Liver (tissue), 9 donors: ENCODE results near the gene LCE1E. TPM values are rescaled to one million over a fixed set of nuclear protein-coding genes. Genes with fewer than 3 reads are reported as not detected.

Experiments
- DNase-seq: peaks from one replicate; pipeline ENCODE4 v3.0.0-alpha.2; 2017; ENCODE audit warnings: low spot score
- H3K27ac ChIP-seq, 2 donors: one replicate each; pipeline ENCODE4 v1.7.0; 2013; ENCODE audit warnings: inconsistent platforms in 2 of 2, low read length in 2 of 2, control low read depth in 1 of 2, low read depth in 1 of 2, mild to moderate bottlenecking in 1 of 2
- H3K27me3 ChIP-seq, 4 donors: one replicate each; pipeline versions ENCODE4 v1.6.1 to v1.7.0; 2013; ENCODE audit warnings: low read length in 3 of 4, inconsistent platforms in 1 of 4, mild to moderate bottlenecking in 1 of 4, moderate library complexity in 1 of 4; ENCODE audit not compliant: control insufficient read depth in 4 of 4, insufficient read depth in 4 of 4
- H3K36me3 ChIP-seq, 4 donors: one replicate each; pipeline versions ENCODE4 v1.6.1 to v1.7.0; 2013; ENCODE audit warnings: low read length in 3 of 4, mild to moderate bottlenecking in 3 of 4, low read depth in 1 of 4, moderate library complexity in 1 of 4; ENCODE audit not compliant: control insufficient read depth in 4 of 4, insufficient read depth in 3 of 4
- H3K4me1 ChIP-seq, 4 donors: one replicate each; pipeline versions ENCODE4 v1.6.1 to v1.7.0; 2013; ENCODE audit warnings: low read length in 3 of 4, mild to moderate bottlenecking in 3 of 4, moderate library complexity in 1 of 4; ENCODE audit not compliant: control insufficient read depth in 4 of 4, insufficient read depth in 4 of 4
- H3K4me3 ChIP-seq, 3 donors: one replicate each; pipeline versions ENCODE4 v1.6.1 to v1.7.0; 2013; ENCODE audit warnings: low read length in 3 of 3, control low read depth in 1 of 3, low read depth in 1 of 3, mild to moderate bottlenecking in 1 of 3
- H3K9ac ChIP-seq, 2 donors: one replicate each; pipeline ENCODE4 v1.7.0; 2013; ENCODE audit warnings: low read length in 2 of 2, mild to moderate bottlenecking in 2 of 2, moderate library complexity in 2 of 2, control low read depth in 1 of 2, low read depth in 1 of 2
- H3K9me3 ChIP-seq, 4 donors: one replicate each; pipeline versions ENCODE4 v1.6.1 to v1.7.0; 2013; ENCODE audit warnings: low read length in 3 of 4; ENCODE audit not compliant: control insufficient read depth in 4 of 4
- EGR1 ChIP-seq, 2 donors: IDR thresholded peaks; 2 replicates each; pipeline ENCODE4 v1.6.1; 2016 to 2018; ENCODE audit warnings: antibody characterized with exemption in 2 of 2, low read depth in 2 of 2
- FOXA1 ChIP-seq: IDR thresholded peaks from 2 replicates; pipeline ENCODE4 v1.6.1; 2016; ENCODE audit warnings: antibody characterized with exemption
- FOXA2 ChIP-seq: IDR thresholded peaks from 2 replicates; pipeline ENCODE4 v1.6.1; 2016; ENCODE audit warnings: antibody characterized with exemption
- GABPA ChIP-seq, 2 donors: IDR thresholded peaks in 1 of 2; conservative IDR thresholded peaks in 1 of 2; 2 replicates each; pipeline ENCODE4 v1.6.1; 2016; ENCODE audit warnings: antibody characterized with exemption in 2 of 2, mild to moderate bottlenecking in 1 of 2, moderate library complexity in 1 of 2
- HNF4A ChIP-seq, 2 donors: conservative IDR thresholded peaks; 2 replicates each; pipeline ENCODE4 v1.6.1; 2016; ENCODE audit warnings: antibody characterized with exemption in 2 of 2, mild to moderate bottlenecking in 2 of 2
- HNF4G ChIP-seq: IDR thresholded peaks from 2 replicates; pipeline ENCODE4 v1.6.1; 2016; ENCODE audit warnings: antibody characterized with exemption
- JUND ChIP-seq, 2 donors: IDR thresholded peaks; 2 replicates each; pipeline ENCODE4 v1.6.1; 2016; ENCODE audit warnings: antibody characterized with exemption in 2 of 2
- NR2F2 ChIP-seq: IDR thresholded peaks from 2 replicates; pipeline ENCODE4 v1.6.1; 2016; ENCODE audit warnings: antibody characterized with exemption
- RAD21 ChIP-seq, 2 donors: IDR thresholded peaks; 2 replicates each; pipeline ENCODE4 v1.6.1; 2016; ENCODE audit warnings: antibody characterized with exemption in 2 of 2, mild to moderate bottlenecking in 2 of 2
- RXRA ChIP-seq, 2 donors: IDR thresholded peaks; 2 replicates each; pipeline ENCODE4 v1.6.1; 2017 to 2018; ENCODE audit warnings: antibody characterized with exemption in 2 of 2, mild to moderate bottlenecking in 1 of 2
- SP1 ChIP-seq: IDR thresholded peaks from 2 replicates; pipeline ENCODE4 v1.6.1; 2018; ENCODE audit warnings: antibody characterized with exemption, mild to moderate bottlenecking
- TAF1 ChIP-seq: conservative IDR thresholded peaks from 2 replicates; pipeline ENCODE4 v1.6.1; 2016; ENCODE audit warnings: antibody characterized with exemption, mild to moderate bottlenecking
- YY1 ChIP-seq: IDR thresholded peaks from 2 replicates; pipeline ENCODE4 v1.6.1; 2016; ENCODE audit warnings: antibody characterized with exemption, mild to moderate bottlenecking
- WGBS: extraction: QIAGEN DNeasy Blood & Tissue Kit; methylation state at CpG from one replicate; pipeline ENCODE4 v1.1.7; 2013; 5-methylcytosine and 5-hydroxymethylcytosine counted together
- polyA plus RNA-seq, 2 donors: library from polyadenylated mRNA; stranded (reverse) in 1 of 2; unstranded in 1 of 2; fragments of 200-250 nt in 1 of 2; fragments of >200 nt in 1 of 2; fragmentation: Nextera tagmentation in 1 of 2; extraction: Ambion mirVana in 1 of 2; gene quantifications; one replicate each; pipeline versions ENCODE4 v1.2.1 to v1.2.3, GENCODE V29; 2013 to 2015
- total RNA-seq, 2 donors: library from RNA; depleted of rRNA; stranded (reverse); fragments of >200 nt; gene quantifications; one replicate each; pipeline ENCODE4 v1.2.3, GENCODE V29; 2014
- TF ChIP-seq, protein P1 (sequence below): IDR thresholded peaks from 2 replicates; pipeline ENCODE4 v1.6.1; 2016; ENCODE audit warnings: antibody characterized with exemption
- TF ChIP-seq, protein P2 (sequence below): fragments of 150-350 bp; IDR thresholded peaks from 2 replicates; pipeline ENCODE4 v1.5.1; 2017; ENCODE audit warnings: improper control_type of control experiment, low read depth, low read length; ENCODE audit not compliant: missing input control
- TF ChIP-seq, protein P3 (sequence below): IDR thresholded peaks from 2 replicates; pipeline ENCODE4 v1.6.1; 2016; ENCODE audit warnings: antibody characterized with exemption
- donor health status: healthy.
- donor health status: healthy.
- donor health status: healthy.
- donor health status: healthy.
- donor health status: healthy.

The LCE1E gene
- total and polyA plus RNA-seq, 4 donors: not detected

DNA sequence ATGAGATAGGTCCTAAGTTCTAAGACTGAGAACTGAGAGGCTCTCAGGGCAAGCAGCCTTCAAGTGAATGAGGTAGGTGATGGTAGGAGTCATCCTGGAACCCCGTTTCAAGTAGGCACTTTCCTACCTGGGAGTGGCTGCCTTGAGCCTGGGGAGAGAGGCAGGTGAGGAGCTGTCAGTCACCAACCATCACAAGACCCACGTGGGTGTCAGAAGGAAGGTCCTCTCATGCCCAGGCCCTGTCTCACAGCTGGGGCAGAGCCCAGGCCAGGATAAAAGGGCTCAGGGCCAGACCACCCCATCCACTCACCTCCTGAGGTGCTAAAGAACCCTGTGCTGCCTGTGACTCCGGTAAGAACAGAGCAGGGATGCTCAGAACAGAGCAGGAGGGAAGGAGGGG lies 10.4 kb downstream of the LCE1E start, which contains the start of gene LCE1D:
LCE1D (plus strand) TSS at position 301 of the 400 bp plus-strand sequence. CDS start 1,074 bp downstream, outside the sequence.
- 38% methylated on average over 3 of the region's 3 CpGs for WGBS

DNA sequence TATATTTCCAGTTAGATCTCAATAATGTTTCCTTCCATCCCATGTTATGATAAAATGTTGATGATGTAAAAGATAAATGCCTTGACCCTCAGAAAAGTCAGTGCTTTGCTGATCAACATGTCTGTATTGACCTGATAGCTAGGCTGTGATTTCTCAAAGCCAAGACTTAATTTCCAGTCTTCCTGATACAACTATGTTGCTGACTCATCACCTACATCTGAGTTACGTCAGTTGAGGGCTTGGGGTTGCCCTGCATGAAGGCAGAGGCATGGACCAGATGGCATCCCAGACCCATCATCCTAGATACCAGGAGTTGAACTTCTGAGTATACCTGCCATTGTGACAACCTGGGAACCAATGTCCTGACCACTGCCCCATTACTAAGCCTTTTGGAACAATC lies 15.3 kb downstream of the LCE1E start:
- no peak for DNase-seq
- TF ChIP-seq, protein P1, sequence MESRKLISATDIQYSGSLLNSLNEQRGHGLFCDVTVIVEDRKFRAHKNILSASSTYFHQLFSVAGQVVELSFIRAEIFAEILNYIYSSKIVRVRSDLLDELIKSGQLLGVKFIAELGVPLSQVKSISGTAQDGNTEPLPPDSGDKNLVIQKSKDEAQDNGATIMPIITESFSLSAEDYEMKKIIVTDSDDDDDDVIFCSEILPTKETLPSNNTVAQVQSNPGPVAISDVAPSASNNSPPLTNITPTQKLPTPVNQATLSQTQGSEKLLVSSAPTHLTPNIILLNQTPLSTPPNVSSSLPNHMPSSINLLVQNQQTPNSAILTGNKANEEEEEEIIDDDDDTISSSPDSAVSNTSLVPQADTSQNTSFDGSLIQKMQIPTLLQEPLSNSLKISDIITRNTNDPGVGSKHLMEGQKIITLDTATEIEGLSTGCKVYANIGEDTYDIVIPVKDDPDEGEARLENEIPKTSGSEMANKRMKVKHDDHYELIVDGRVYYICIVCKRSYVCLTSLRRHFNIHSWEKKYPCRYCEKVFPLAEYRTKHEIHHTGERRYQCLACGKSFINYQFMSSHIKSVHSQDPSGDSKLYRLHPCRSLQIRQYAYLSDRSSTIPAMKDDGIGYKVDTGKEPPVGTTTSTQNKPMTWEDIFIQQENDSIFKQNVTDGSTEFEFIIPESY: no peak
- TF ChIP-seq GABPA (IDR thresholded peaks at IDR 0.05 in 1 of 2, conservative IDR thresholded peaks at IDR 0.05 in 1 of 2) (no peak), TAF1 (no peak), RAD21 (IDR thresholded peaks at IDR 0.05) (no peak), HNF4A (conservative IDR thresholded peaks at IDR 0.05) (no peak), HNF4G (no peak), RXRA (IDR thresholded peaks at IDR 0.05) (no peak), SP1 (no peak), FOXA1 (no peak), YY1 (no peak), FOXA2 (no peak), JUND (IDR thresholded peaks at IDR 0.05) (no peak)
- TF ChIP-seq, protein P2, sequence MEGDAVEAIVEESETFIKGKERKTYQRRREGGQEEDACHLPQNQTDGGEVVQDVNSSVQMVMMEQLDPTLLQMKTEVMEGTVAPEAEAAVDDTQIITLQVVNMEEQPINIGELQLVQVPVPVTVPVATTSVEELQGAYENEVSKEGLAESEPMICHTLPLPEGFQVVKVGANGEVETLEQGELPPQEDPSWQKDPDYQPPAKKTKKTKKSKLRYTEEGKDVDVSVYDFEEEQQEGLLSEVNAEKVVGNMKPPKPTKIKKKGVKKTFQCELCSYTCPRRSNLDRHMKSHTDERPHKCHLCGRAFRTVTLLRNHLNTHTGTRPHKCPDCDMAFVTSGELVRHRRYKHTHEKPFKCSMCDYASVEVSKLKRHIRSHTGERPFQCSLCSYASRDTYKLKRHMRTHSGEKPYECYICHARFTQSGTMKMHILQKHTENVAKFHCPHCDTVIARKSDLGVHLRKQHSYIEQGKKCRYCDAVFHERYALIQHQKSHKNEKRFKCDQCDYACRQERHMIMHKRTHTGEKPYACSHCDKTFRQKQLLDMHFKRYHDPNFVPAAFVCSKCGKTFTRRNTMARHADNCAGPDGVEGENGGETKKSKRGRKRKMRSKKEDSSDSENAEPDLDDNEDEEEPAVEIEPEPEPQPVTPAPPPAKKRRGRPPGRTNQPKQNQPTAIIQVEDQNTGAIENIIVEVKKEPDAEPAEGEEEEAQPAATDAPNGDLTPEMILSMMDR: no peak
- TF ChIP-seq, protein P3, sequence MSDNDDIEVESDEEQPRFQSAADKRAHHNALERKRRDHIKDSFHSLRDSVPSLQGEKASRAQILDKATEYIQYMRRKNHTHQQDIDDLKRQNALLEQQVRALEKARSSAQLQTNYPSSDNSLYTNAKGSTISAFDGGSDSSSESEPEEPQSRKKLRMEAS: no peak

More for the DNA sequence above, 10.4 kb downstream of the LCE1E start, which contains the start of gene LCE1D:
- TF ChIP-seq FOXA1 (no peak), FOXA2 (no peak), HNF4A (conservative IDR thresholded peaks at IDR 0.05) (no peak)
- TF ChIP-seq, protein P3: no peak
- peaks cover 0 to 3% (median 0%) of the 10 kb centered on the region in 4 donors for H3K27me3 ChIP-seq
- DNase-seq: no peak
- no peaks in the 10 kb centered on the region for H3K9me3 ChIP-seq
- H3K9ac ChIP-seq: no peak within 1 kb of the TSS
- H3K27ac ChIP-seq: no peak within 1 kb of the TSS
- no peaks in the 10 kb centered on the region for H3K36me3 ChIP-seq
- H3K4me3 ChIP-seq: no peak within 1 kb of the TSS
- H3K4me1 ChIP-seq: no peaks in the 10 kb centered on the region

DNA sequence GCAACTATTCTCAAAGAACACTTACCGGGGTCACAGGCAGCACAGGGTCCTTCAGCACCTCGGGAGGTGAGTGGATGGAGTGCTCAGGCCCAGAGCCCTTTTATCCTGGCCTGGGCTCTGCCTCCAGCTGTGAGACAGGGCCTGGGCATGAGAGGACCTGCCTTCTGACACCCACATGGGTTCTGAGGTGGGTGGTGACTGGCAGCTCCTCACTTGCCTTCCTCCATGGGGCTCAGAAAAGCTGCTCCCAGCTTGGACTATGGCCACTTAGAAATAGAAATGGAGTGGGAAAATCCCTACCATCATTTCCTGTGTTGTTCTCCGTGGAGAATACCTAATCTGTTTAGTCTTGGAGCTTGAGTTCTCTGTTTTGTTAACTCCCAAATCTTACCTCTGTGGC lies 20.5 kb downstream of the LCE1E start, which contains the start of gene LCE1C:
LCE1C (minus strand) TSS at position 76 of the 400 bp plus-strand sequence. CDS start 1,173 bp downstream, outside the sequence.
- no peak for TF ChIP-seq EGR1 (IDR thresholded peaks at IDR 0.05; ENCODE audit: low read depth in 2 of 2)
- no peak for TF ChIP-seq HNF4A (conservative IDR thresholded peaks at IDR 0.05)
- TF ChIP-seq, protein P1: no peak
- TF ChIP-seq RXRA (IDR thresholded peaks at IDR 0.05): no peak
- no peak for TF ChIP-seq FOXA2
- TF ChIP-seq, protein P3: no peak
- no peak for TF ChIP-seq NR2F2
- TF ChIP-seq, protein P2: no peak
- no peak for TF ChIP-seq SP1
- TF ChIP-seq RAD21 (IDR thresholded peaks at IDR 0.05): no peak
- TF ChIP-seq JUND (IDR thresholded peaks at IDR 0.05): no peak
- Histone ChIP-seq H3K27ac (no peak within 1 kb of the TSS), H3K4me3 (no peak within 1 kb of the TSS), H3K4me1 (no peaks in the 10 kb centered on the region), H3K27me3 (peaks cover 0 to 7% (median 0%) of the 10 kb centered on the region in 4 donors), H3K9ac (no peak within 1 kb of the TSS), H3K9me3 (no peaks in the 10 kb centered on the region), H3K36me3 (no peaks in the 10 kb centered on the region)
- WGBS: 60% methylated on average over 3 of the region's 3 CpGs
- DNase-seq: no peak

More for the DNA sequence above, 15.3 kb downstream of the LCE1E start:
- Histone ChIP-seq H3K27ac (no peak overlapping the region), H3K4me1 (no peaks in the 10 kb centered on the region), H3K27me3 (peaks cover 0 to 3% (median 0%) of the 10 kb centered on the region in 4 donors), H3K9me3 (no peaks in the 10 kb centered on the region), H3K36me3 (no peaks in the 10 kb centered on the region), H3K4me3 (no peak overlapping the region), H3K9ac (no peak overlapping the region)
- 40% methylated on average over 1 of the region's 1 CpG for WGBS
